CD4-positive, alpha-beta T cell treated with Interleukin-12 subunit alpha and Interleukin-12 subunit beta, for 1 hour (primary cell): Measurements from ENCODE around the gene CDH16.
"Not testable (repeated sequence)": the region's sequence is repeated elsewhere in the genome, so short reads cannot be mapped to it uniquely, and the experiment has no call there.

ENCODE experiments used
- DNase-seq: peaks from one replicate; pipeline ENCODE4 v3.0.0-alpha.2; 2020

CDH16 gene

GRCh38 chr16:66891797-66892196 lies 26.9 kb downstream of the CDH16 start:
- DNase-seq = no peak

- DNase-seq = no peak
Measured at GRCh38 chr16:66891360-66891759, 27.3 kb downstream of the CDH16 start.

GRCh38 chr16:66890799-66891198 lies 27.9 kb downstream of the CDH16 start:
- no peak for DNase-seq

GRCh38 chr16:66889622-66890021 lies 29.1 kb downstream of the CDH16 start:
- DNase-seq = no peak

GRCh38 chr16:66888647-66889615 lies 29.8 kb downstream of the CDH16 start:
- no peak for DNase-seq

GRCh38 chr16:66886914-66887313 lies 31.8 kb downstream of the CDH16 start:
- DNase-seq = no peak

DNA sequence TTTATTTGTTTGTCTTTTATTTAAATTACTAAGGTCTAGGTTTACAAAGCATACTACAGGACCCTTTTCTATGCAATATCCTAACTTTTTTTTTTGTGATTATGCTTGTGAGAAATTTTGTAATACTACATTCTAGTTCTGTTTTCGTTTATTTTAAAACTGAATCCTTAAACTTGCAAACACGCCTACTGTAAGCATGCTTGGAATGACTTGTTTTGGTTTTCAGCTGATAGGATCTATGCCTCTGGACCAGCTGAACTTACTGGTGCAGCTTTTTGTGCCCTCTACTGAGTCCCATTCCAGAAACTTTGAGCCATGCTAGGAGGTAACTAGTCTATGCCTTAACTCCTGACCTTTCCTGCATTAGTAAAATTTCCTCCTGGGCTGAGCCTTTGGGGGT lies 32.4 kb downstream of the CDH16 start:
- DNase-seq = no peak

DNA sequence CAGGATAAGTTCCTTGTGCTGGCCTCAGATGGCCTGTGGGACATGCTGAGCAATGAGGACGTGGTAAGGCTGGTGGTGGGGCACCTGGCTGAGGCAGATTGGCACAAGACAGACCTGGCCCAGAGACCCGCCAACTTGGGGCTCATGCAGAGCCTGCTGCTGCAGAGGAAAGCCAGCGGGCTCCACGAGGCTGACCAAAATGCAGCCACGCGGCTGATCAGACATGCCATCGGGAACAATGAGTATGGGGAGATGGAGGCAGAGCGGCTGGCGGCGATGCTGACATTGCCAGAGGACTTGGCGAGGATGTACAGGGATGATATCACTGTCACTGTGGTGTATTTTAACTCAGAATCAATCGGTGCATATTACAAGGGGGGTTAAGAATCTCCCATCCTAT lies 33.2 kb downstream of the CDH16 start:
- DNase-seq = no peak

GRCh38 chr16:66882702-66883101 lies 36.0 kb downstream of the CDH16 start:
- DNase-seq = no peak

DNA sequence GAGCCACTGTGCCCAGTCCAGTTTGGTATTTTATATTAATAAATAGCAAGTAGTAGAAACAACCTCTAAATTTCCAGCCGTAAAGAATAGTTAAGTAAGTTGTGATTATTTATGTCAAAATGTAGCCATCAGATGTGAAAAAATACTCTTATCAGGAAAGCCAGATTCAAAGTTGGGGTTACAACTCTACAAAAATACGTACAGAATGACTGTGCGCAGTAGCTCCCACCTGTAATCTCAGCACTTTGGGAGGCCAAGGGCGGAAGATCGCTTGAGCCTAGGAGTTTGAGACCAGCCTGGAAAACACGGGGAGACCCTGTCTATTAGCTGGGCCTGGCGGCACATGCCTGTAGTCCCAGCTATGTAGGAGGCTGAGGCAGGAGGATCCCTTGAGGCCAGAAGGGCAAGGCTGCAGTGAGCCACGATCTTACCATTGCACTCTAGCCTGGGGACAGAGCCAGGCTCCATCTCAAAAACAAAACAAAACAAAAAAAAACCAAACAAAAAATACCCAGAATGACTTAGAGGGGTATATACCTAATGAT lies 36.6 kb downstream of the CDH16 start:
- DNase-seq = no peak

DNA sequence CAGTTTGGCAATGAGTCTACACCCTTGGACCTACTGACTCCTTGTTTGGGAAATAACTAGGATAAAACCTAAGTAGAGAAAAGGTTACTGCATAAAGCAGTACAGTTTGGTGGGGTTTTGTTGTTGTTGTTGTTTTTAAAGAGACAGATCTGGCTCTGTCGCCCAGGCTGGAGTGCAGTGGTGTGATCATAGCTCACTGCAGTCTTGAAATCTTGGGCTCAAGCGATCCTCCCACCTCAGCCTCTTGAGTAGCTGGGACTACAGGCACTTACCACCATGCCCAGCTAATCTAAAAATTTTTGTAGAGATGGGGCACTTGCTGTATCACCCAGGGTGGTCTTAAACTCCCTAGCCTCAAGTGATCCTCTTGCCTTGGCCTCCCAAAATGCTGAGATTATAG lies 37.1 kb downstream of the CDH16 start:
- DNase-seq = no peak

DNA sequence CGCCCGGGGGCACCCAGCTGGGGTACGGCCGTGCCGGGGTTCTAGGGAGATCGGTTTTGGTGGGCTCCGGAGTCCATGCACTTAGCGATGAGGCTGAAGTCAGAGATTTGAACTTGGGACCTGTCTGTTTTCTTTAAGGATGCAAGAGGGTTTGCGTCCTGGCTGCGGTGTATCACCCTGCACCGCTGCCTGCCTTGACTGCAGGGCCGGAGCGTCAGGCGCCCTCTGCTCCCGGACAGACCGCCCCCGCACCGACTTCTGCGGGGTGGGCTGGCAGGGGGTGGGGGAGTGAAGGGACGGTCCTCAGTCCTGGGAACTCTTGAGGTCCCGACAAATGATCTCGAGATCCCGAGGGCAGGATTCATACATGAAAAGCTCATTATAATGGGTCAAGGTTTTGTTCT lies 37.7 kb downstream of the CDH16 start:
- no peak for DNase-seq

DNA sequence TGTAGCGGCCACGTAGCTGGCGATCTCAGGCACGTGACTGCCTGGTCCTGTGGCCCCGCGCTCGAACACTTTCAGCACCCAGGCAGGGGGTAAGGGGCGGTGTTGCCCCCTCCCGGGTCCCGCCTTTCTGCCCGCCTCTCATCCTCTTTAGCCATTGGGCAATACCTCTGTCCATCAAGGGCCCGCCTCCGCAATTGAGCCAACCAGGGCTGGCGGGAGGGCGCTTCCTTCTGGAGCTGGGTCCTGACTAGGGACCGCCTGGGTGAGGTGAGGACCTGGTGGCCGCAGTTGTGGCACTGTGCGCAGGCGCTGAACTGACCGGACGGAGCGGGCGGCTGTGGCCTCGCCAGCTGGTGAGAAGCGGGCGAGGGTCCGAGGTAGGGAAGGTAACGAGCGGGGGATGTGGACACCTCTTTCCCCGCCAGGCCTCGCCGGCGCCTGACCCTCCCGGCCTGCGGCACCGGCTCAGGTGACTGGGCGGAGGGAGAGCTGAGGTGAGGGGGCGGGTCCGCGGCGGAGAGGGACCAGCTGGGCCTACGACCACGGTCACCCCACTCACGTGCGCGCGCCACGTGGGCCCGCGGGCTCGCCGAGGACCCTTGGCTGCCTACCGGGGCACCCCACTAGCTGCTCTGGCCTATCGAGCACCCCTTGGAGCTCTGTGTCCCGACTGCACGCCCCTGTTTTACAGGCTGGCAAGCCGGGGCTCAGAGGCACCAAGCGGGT lies 38.2 kb downstream of the CDH16 start, which contains the start of gene PDP2:
Gene PDP2, plus strand, starts transcription at position 228 of the 726 bp plus-strand sequence. CDS start 3,770 bp downstream, outside the sequence.
- DNase-seq = peak; percentile 94

DNA sequence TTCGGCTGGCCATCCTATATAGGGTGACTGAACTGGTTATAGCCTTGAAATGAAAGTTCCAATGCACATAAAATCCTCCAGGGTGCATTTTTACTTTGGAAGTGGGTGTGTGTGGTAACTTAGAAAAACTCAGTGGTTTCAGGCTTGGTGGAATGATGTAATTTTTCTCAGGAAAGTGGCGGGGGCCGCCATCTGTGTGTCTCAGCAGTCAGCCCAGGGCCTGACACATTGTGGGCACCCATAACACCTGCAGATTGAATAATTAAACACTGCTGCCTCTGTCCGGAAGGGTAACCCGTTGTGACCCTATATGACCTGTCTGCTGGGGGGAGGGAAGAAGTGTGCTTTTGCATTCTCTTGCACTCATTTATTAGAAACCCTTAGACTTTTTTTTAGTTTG lies 40.6 kb downstream of the CDH16 start:
- no peak for DNase-seq

DNA sequence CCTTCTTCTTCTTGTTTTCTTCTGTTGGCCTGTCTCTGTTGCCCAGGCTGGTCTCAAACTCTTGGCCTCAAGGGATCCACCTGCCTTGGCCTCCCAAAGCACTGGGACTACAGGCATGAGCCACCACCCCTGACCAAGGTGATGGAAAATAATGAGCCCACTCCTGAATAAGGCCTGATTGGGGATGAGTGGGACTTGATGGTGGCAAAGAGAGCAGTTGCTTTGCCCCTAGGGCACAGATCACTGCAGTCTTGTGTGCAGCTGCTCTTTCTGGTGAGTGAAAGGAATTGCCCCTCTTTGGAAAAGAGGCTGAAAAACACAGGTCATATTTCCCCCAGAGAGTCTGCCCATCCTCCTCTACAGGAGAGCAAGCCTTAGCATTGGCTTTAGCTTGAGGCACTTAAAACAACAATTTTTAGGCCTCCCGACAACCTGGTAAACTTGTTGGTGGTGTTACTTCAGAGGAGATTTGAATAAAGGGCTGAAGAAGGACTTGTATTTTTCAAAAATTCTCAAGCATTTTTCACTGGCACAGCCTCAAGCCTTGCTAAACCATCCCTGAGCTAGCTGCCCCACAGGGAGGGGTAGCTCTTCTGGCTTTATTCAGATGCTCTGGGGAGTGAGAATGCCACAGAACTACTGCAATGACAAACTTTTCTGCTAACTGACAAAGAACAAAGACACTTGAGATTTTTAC lies 44.5 kb downstream of the CDH16 start:
- no peak for DNase-seq

GRCh38 chr16:66873685-66874055 lies 45.0 kb downstream of the CDH16 start:
- no peak for DNase-seq

GRCh38 chr16:66872943-66873684 lies 45.6 kb downstream of the CDH16 start:
- DNase-seq = peak; percentile 90

DNA sequence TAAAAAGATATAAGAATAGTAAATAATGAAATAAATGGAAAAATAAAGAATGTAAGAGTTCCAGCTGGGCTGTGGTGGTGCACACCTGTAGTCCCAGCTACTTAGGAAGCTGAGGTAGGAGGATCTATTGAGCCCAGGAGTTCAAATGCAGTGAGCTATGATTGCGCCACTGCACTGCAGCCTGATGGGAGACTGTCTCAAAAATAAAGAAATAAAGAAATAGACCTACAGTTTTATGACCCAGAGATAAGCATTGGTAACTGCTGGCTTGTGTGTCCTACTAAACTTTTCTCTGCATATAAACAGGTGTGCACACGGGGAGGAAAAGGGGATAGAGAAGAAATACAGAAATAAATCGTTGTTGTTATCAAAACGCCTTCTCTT lies 46.1 kb downstream of the CDH16 start:
- DNase-seq = no peak

DNA sequence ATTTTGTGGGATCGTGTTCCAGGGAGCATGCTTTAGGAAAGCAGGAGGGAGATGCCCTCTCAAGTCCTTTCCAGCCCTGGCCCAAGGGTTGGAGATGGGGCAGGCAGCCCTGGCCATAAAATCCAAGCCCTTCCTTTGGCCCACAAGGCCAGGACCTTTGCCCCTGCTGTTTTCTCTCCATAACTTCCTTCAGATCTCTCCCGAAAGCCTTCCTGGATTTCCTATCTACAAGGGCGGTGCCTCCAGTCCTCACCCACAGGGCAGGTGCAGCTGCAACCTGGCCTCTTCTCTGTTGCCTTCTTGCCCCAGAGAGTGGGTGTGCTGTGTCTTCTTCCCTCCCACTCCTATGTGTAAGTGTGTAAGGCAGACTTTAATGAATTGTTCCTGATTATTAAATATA lies 46.8 kb downstream of the CDH16 start:
- no peak for DNase-seq

DNA sequence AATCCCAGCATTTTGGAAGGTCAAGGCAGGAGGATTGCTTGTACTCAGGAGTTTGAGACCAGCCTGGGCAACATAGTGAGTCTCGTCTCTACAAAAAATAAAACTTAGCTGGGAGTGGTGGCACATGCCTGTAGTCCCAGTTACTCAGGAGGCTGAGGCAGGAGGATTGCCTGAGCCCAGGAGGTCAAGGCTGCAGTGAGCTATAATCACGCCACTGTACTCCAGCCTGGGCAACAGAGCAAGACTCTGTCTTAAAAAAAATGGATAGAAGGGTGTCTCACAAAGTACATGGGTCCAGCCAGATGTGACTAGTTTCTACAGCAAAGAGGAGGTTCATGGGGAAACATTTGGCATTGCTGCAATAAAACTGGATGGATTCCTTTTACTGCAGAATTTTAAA lies 47.3 kb downstream of the CDH16 start:
- DNase-seq = not testable (repeated sequence)

GRCh38 chr16:66869424-66869823 lies 49.3 kb downstream of the CDH16 start:
- no peak for DNase-seq

DNA sequence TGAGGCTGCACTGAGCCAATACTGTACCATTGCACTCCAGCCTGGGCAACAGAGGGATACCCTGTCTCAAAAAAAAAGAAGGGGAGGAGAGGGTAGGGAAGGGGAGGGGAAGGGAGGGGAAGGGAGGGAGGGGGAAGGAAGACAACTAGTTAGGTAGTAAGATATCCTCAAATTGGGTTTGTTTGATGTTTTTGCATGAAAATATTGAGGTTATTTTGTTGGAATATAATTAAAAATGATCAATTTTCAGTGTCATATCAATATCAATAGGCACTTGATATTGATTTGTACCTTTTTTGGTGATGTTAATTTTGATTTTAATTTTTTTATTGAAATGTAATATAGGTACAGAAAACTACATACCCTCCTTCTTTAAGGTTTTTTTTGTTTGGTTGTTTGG lies 55.0 kb downstream of the CDH16 start:
- no peak for DNase-seq
